ENCODE measurements around the gene ATRX.
"Not testable (repeated sequence)": the region's sequence is repeated elsewhere in the genome, so short reads cannot be mapped to it uniquely, and the experiment has no call there.

ATRX gene

DNA sequence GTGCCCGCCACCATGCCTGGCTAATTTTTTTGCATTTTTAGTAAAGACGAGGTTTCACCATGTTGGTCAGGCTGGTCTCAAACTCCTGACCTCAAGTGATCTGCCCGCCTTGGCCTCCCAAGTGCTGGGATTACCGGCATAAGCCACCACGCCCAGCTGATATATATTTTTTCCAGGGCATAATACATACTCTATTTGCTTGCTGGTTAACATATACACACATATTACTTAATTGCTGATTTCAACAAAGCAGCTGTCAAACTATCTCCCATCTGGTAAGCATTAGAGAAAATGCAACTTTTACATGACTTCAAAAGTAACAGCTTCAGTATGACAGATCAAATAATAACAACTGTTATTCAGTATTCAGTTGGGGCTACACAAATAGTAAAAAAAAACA is 164.6 kb downstream of the ATRX start:
- not testable (repeated sequence) for DNase-seq (ENCODE audit: low read depth in 2 of 2)

DNA sequence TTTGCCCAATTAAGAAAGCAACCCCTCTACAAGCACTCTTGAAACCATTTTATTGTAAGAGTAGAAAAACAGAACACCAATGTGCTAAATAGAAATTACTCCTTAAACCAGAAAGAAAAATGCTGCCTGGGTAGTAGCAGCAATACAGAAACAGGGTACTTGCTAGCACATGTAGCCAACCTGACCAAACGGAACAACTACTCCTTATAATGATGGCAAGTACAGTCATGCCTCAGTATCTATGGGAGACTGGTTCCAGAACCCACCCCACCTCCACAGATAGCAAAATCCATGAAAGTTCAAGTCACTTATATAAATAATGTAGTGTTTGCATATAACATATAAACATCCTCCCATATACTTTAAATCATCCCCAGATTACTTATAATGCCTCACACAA is 168.8 kb downstream of the ATRX start:
- DNase-seq (ENCODE audit: low read depth in 2 of 2) = no peak

DNA sequence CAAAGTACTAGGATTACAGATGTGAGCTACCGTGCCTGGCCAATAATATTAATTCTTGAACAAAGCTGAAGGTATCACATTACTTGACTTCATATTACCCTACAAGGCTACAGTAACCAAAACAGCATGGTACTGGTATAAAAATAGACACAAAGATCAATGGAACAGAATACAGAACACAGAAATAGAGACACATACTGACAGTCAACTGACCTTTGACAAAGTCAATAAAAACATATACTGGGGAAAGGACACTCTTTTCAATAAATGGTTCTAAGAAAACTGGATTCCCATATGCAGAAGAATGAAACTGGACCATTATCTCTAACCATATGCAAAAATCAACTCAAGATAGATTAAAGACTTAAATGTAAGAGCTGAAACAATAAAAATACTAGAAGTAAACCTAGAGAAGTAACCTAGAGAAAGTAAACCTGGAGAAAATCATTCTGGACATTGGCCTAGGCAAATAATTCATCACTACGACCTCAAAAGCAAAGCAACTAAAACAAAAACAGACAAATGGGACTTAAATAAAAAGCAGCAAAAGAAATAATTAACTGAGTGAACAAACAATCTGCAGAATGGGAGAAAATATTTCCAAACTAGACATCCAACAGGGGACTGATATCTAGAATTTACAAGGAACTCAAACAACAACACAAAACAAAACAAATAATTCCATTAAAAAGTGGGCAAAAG is 182.2 kb downstream of the ATRX start:
- no peak for DNase-seq (ENCODE audit: low read depth in 2 of 2)

DNA sequence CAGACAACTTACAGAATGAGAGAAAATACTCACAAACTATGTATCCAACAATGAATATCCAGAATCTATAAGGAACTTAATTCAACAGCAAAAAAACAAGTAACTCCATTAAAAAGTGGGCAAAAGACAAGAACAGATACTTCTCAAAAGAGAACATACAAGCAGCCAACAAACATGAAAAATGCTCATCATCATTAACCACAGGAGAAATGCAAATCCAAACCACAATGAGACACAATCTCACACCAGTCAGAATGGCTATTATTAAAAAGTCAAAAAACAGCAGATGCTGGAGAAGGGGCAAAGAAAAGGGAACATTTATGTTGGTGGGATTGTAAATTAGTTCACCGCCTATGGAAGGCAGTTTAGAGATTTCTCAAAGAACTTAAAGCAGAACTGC is 188.5 kb downstream of the ATRX start:
- DNase-seq (ENCODE audit: low read depth in 2 of 2) = no peak

DNA sequence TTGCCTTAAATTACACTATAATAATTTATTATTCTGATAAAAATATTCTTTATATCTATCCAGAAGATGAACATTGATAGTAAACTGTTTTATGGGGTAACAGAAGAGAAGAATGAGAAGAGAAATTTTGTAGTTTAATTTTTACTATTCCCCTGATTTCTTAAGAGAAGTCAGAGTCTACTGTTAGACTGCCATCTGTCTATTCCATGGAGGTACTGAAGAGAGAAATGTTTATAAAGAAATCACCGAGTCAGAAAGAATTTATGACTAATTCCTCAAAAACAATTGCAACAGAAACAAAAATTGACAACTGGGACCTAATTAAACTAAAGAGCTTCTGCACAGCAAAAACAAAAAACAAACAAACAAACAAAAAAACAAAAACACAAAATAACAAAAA is 188.9 kb downstream of the ATRX start:
- no peak for DNase-seq (ENCODE audit: low read depth in 2 of 2)

DNA sequence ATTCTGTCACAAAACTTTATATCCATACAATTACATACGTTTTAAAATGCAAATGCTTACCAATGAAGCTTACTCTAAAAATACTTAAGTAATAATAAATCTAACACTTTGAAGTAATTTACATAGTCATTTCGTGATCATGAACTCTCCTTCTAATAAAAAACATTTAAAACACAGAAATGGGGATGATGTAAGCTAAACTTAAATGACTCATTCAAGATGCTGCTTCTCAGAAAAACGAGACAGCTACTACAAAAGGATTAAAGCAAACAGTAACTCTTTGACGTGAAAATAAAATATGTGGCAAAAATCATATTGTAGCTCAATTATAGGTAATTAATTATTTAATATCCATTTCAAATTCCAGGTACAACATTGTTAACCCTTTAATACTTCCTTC is 190.2 kb downstream of the ATRX start:
- no peak for DNase-seq (ENCODE audit: low read depth in 2 of 2)

DNA sequence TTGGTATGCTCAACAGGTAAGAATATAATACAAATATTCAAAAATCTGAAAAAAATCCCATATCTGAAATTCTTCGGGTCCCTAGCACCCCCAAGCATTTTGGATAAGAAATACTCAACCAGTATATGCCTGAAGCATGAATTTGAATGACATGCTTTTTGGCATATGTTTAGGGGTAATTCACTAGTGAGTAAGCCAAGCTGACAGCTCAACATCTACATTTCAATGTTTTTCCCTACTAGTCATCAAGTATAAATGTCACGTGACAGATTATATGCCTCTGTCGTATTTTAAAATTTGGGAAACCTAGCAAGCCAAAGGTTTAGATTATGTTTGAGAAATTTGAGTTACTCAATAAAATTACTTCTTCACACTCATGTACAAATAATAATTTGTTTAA is 213.7 kb downstream of the ATRX start:
- no peak for DNase-seq (ENCODE audit: low read depth in 2 of 2)

DNA sequence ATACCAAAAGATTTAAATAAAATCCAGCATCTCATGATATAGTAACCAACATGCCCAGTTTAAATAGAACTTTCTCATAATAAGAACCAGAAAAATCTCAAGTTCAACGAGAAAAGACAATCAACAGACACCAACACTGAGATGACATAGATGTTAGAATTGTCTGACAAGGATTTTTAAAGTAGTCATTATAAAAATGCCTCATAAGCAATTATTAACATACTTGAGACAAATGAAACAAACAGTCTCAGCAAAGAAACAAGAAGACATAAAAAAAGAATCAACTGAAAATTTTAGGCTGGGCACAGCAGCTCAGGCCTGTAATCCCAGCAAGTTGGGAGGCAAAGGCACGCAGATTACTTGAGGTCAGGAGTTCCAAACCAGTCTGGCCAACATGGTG is 220.7 kb downstream of the ATRX start:
- no peak for DNase-seq (ENCODE audit: low read depth in 2 of 2)

DNA sequence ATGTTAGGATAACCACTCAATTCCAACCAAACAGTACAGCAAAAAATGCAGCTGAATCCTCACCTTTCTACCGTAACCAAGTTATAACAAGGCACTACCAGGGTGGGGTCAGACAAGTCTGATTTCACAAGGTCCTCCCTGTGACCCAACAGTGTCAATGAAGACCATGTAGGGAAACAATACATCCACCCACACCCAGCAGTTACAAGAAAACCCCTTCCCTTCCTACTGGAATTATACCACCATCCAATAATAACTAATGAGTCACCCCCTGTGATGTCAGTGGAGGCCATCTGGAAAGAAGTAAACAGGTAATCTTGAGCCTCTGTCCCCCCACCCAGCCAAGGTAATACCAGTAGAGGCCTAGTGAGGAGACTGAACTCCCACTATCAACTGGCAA is 221.2 kb downstream of the ATRX start:
- DNase-seq (ENCODE audit: low read depth in 2 of 2) = no peak

DNA sequence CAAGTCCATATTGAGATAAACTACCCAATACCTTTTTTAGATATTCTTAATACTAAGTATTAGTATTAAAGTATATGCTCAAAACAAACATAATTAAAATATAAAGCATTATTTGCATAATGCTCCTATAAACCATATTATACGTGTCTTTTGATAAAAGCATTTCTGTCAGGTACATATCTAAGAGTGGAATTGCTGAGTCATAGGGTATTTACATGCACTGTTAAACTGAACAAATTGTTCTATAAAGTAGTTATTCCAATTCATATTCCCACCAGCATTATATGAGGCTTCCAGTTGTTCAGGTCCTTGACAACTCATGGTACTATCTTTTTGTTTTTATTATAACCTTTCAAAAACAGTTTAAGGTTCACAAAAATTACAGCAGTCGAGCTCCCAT is 224.6 kb downstream of the ATRX start:
- DNase-seq (ENCODE audit: low read depth in 2 of 2) = no peak

DNA sequence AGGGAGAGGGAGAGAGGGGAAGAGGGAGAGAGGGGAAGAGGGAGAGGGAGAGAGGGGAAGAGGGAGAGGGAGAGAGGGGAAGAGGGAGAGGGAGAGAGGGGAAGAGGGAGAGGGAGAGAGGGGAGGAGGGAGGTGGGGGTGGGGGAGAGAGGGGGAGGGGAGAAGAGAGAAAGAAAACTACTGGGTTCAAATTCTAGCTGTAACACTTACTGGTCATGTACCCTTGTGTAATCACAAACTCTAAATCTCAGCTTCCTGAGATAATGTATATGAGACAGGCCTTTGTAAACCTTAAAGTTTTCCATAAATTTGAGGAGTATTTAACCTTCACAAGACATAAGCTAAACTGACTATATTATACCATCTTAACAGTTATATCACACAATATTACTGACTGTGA is 229.7 kb downstream of the ATRX start:
- no peak for DNase-seq (ENCODE audit: low read depth in 2 of 2)

DNA sequence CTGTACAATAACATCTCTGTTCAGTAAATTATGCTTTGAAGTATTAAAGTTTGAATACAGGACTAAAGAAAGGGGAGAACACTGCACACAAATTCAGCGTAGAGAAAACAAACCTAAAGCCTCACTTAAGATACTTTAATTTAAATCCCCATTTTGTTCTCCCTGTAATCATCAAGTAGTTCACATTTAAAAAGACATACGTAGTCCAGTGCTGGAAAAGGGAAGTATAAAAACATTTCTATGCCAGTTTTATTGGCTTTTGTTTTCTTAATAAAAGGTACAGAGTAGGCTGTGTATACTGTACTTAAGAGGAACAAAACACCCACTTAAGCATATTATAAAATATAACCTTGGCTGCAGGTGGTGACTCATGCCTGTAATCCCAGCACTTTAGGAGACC is 237.3 kb downstream of the ATRX start:
- DNase-seq (ENCODE audit: low read depth in 2 of 2) = no peak

DNA sequence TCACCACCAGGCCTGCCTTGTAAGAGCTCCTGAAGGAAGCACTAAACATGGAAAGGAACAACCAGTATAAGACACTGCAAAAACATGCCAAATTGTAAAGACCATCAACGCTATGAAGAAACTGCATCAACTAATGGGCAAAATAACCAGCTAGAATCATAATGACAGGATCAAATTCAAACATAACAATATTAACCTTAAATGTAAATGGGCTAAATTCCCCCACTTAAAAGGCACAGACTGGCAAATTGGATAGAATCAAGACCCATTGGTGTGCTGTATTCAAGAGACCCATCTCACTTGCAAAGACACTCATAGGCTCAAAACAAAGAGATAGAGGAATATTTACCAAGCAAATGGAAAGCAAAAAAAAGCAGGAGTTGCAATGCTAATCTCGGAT is 246.2 kb downstream of the ATRX start:
- DNase-seq (ENCODE audit: low read depth in 2 of 2) = not testable (repeated sequence)

DNA sequence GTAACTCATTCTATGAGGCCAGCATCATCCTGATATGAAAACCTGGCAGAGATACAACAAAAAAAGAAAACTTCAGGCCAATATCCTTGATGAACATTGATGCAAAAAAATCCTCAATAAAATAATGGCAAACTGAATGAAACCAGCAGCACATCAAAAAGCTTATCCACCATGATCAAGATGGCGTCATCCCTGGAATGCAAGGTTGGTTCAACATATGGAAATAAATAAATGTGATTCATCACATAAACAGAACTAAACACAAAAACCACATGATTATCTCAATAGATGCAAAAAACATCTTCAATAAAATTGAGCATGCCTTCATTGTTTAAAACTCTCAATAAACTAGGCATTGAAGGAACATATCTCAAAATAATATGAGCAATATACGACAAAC is 254.8 kb downstream of the ATRX start:
- not testable (repeated sequence) for DNase-seq (ENCODE audit: low read depth in 2 of 2)

DNA sequence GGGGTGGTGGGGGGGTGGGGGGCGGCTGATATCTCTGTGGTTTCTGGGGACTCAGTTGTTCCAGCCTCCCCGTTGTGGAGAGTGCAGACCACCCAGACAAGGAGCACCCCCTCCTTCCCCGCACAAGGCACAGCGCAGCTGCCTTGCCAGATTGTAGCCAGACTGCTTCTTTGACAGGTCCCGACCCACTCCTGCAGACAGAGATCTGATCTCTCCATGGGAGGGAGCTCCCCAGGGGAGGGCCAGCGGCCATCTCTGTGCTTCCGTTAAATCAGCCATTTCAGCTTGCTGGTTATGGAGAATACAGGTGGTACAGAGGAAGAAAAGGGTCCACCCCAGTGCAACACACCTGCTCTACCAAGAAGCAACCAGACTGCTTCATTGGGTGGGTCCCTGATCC is 258.0 kb downstream of the ATRX start:
- DNase-seq (ENCODE audit: low read depth in 2 of 2) = no peak

DNA sequence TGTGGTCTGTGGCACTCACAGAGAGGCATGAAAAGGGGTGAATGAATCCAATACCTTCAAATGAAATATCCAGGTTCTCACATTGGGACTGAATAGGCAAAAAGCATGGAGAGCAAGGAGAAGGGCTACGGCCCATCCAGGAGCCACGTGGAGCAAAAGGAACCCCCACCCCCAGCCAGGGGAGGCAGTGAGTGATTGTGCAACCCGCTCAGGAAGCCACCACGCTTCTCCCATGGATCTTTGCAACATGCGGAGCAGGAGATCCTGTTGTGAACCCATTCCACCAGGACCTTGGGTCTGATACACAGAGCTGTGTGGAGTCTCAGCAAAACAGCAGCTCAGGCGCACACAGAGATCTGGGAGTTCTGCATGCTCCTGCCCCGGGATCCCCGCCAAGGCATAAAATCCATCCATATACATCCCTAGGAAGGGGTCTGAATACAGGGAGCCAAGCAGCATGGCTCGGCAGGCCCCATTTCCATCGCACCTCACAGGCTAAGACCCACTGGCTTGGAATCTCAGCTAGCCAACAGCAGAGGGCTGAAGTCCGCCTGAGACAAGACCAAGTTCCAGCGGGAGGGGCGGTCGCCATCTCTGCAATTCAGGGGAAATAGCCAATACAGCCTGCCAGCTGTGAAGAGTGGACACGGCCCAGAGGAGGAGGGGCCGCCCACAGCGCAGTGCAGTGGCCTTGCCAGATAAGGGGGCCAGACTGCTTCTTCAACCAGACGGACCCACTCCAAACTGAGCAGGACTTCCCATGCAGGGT is 258.6 kb downstream of the ATRX start:
- no peak for DNase-seq (ENCODE audit: low read depth in 2 of 2)

DNA sequence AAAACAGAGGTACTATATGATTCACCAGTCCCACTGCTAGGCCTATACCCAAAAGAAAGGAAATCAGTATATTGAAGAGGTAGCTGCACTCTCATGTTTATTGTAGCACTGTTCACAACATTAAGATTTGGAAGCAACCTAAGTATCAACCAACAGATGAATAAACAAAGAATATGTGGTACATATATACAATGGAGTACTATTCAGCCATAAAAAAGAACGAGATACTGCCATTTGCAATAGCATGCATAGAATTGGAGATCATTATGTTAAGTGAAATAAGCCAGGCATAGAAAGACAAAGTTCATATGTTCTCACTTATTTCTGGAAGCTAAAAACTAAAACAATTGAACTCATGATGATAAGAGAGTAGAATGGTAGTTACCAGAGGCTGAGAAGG is 266.3 kb downstream of the ATRX start:
- DNase-seq (ENCODE audit: low read depth in 2 of 2) = no peak

DNA sequence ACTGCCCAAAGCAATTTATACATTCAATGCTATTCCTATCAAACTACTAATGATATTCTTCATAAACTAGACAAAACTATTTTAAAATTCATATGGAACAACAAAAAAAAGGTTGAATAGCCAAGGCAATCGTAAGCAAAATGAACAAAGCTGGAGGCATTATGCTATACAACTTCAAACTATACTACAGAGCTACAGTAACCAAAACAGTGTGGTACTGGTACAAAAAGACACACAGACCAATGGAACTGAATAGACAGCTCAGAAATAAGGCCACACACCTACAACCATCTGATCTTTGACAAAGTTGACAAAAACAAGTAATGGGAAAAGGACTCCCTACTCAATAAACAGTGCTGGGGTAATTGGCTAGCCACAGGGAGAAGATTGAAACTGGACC is 271.8 kb downstream of the ATRX start:
- no peak for DNase-seq (ENCODE audit: low read depth in 2 of 2)

DNA sequence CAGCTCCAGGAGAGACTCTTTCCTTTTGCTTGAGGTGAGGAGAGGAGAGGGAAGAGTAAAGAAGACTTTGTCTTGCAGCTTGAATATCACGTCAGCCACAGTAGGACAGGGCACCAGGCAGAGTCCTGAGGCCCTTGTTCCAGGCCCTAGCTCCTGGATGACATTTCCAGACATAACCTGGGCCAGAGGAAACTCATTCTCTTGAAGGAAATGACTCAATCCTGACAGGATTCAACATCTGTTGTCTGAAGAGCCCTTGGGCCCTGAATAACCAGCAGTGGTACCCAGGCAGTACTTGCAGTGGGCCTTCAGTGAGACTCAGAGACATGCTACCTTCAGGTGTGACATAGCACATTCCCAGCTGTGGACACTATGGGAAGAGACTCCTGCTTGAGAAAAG is 276.0 kb downstream of the ATRX start:
- DNase-seq (ENCODE audit: low read depth in 2 of 2) = no peak

DNA sequence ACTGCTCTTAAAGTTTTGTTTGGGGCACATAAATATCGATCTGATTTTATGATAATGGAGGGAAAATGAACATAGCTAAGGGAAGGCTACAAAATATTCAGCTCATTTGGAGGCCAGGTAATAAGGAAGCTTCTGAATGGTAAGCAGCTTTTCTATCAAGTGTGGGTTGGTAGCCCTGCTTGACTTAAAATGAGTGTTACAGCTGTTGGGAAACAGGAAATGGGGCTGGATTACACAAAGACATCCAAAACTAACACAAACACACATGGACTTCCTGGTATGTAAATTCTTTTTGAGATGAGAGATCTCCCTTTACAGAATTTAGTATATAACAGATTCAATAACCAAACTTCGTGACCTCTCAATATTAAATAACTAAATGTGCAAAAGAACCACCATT is 280.8 kb downstream of the ATRX start:
- DNase-seq (ENCODE audit: low read depth in 2 of 2) = no peak

DNA sequence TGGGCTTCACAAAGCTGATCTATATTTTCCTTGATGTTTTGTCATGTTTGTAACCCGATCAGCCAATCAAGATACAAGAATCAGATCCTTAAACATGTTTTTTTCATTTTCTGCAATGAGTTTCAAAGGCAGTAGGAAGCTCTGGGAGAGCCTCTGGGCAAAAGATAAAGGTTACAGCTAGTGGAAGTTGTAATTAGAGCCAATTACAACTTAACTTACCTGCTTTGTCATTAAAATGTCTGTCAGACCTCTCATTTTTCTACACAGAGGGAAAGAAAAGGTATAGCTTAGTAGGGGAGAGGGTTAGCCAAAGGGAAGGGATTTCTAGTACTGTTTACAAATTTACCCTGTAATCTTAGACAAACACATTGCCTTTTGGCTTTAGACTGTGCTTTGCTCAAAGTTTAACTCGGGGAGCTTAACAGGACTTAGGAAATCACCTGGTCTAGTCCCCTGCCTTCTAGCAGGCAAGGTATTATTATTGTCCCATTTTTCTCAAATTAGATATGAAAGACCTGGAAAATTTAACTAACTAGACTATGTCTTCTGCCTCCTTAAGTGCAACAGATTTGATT is 283.0 kb downstream of the ATRX start:
- no peak for DNase-seq (ENCODE audit: low read depth in 2 of 2)

DNA sequence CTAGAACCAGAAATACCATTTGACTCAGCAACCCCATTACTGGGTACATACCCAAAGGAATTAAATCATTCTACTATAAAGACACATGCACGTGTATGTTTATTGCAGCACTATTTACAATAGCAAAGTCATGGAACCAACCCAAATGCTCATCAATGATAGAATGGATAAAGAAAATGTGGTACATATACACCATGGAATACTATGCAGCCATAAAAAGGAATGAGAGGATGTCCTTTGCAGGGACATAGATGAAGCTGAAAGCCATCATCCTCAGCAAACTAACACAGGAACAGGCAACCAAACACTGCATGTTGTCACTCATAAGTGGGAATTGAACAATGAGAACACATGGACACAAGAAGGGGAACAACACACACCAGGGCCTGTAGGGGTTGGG is 285.9 kb downstream of the ATRX start:
- not testable (repeated sequence) for DNase-seq (ENCODE audit: low read depth in 2 of 2)

All from activated CD4-positive, alpha-beta T cell treated with anti-CD3 and anti-CD28 coated beads for 24 hours (primary cell).